ENCODE data around the gene CARD10. TPM values are rescaled to one million over a fixed set of nuclear protein-coding genes. Genes with fewer than 3 reads are reported as not detected.

The CARD10 gene
- total and polyA plus RNA-seq, 2 of the 8 experiments (the other 6 are each of a cell fraction or from before 2014, with no cell fraction given), result 13.5 to 14.4 TPM

- no peak for TF ChIP-seq ATF2 (IDR thresholded peaks at IDR 0.05; ENCODE audit: low read length)
- no peak for TF ChIP-seq KDM5A (IDR thresholded peaks at IDR 0.05; ENCODE audit: low read length)
- no peak for TF ChIP-seq RNF2 (IDR thresholded peaks at IDR 0.05; ENCODE audit: borderline replicate concordance, low read depth, low read length, missing control alignments, poor library complexity, severe bottlenecking)
- no peak for TF ChIP-seq HDAC2 (IDR thresholded peaks at IDR 0.05; ENCODE audit: borderline replicate concordance in 1 of 2, low read depth in 2 of 2, low read length in 2 of 2)
Observed at GRCh38 chr22:37517826-37518450, 1.3 kb downstream of the CARD10 start (continued).
